Kidney glomerular epithelial cell (primary cell): ENCODE measurements around the gene CHRNB4.
"Not testable (repeated sequence)": the region's sequence is repeated elsewhere in the genome, so short reads cannot be mapped to it uniquely, and the experiment has no call there.

Source experiments
- DNase-seq: peaks from one replicate; lab custom pipeline; 2025; lab: John Stamatoyannopoulos, UW

The CHRNB4 gene

DNA sequence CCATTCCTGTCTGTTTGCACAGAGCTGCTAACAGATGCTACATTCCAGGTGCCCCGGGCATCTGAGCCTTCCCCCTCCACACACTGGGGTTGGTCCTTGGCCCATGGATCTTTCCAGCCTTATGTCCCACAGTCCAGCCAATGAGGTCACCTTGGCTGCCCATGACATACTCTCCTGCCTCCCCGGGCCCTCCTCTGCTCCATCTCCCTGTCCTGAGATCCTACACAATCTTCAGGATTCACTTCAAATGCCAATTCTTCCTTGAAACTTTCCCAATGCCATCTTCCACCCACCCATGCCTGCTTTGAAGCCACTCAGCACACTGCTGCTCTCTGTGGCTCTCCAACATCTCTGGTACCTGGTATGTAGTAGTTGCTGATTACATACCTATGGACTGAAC lies 24.5 kb downstream of the CHRNB4 start:
- no peak for DNase-seq

- no peak for DNase-seq
These were observed 25.8 kb downstream of the CHRNB4 start for GRCh38 chr15:78615151-78615589.

GRCh38 chr15:78614021-78614420 lies 27.0 kb downstream of the CHRNB4 start:
- no peak for DNase-seq

DNA sequence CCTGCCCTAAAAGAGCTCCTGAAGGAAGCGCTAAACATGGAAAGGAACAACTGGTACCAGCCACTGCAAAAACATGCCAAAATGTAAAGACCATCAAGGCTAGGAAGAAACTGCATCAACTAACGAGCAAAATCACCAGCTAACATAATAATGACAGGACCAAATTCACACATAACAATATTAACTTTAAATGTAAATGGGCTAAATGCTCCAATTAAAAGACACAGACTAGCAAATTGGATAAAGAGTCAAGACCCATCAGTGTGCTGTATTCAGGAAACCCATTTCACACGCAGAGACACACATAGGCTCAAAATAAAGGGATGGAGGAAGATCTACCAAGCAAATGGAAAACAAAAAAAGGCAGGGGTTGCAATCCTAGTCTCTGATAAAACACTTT lies 31.5 kb downstream of the CHRNB4 start:
- not testable (repeated sequence) for DNase-seq

- no peak for DNase-seq
These were observed 35.3 kb downstream of the CHRNB4 start for GRCh38 chr15:78605680-78606079.

- no peak for DNase-seq
These were observed 35.8 kb downstream of the CHRNB4 start for GRCh38 chr15:78605201-78605600.

- DNase-seq, result no peak
These were observed 36.6 kb downstream of the CHRNB4 start for GRCh38 chr15:78604420-78604819.

DNA sequence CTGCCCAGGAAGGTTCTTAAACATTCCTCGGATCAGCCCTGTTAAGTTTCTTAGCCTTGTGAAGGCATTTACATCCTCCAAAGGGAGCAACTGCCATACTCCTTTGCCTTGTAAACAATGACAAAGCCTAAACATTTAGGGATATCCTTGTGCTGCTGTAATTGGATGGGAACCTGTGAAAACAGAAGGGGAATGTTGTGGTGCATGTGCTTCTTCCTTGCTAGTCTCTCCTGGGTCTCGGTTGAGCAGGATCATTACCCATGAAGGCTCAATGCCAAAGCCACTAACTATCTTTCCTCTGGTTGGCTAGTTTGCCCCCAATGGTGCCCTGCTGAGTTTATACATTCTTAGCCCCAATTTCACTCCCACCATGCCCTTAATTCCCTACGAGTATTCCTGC lies 37.5 kb downstream of the CHRNB4 start:
- DNase-seq, result no peak

GRCh38 chr15:78599189-78599588 lies 41.8 kb downstream of the CHRNB4 start:
- DNase-seq, result no peak

DNA sequence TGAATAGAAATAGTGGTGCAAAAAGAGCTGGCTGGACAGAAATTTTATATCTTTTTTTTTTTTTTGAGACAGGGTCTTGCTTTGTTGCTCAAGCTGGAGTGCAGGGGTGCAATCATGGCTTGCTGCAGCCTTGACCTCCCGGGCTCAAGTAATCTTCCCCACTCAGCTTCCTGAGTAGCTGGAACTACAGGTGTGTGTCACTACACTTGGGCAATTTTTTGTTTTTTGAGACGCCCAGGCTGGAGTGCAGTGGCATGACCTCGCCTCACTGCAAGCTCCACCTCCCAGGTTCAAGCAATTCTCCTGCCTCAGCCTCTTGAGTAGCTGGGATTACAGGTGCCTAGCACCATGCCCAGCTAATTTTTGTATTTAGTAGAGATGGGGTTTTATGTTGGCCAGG lies 42.7 kb downstream of the CHRNB4 start:
- DNase-seq, result no peak

DNA sequence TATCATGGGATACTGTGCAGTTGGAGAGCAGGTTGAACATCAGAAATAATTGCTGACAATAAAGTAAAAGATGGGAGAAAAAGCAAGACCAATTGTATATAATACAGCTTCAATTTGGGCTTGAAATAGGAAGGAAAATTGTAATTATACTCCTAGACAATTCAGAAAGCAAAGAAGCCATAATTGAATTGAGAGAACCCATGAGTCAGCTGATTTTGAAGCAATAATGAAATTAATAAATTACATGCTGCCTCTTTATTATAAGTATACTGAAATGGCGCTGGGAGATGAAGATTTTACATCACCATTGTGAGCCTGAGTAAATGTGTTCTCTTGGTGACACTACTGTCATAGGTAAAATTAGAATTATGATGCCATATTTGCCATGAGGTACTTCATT lies 43.4 kb downstream of the CHRNB4 start:
- DNase-seq, result no peak

GRCh38 chr15:78574944-78575343 lies 66.1 kb downstream of the CHRNB4 start:
- DNase-seq, result no peak
